DMS153 treated with DMSO at 0.1 percent for 48 hours (cell line): Measurements from ENCODE around the gene GRK3.
"Not testable (repeated sequence)": the region's sequence is repeated elsewhere in the genome, so short reads cannot be mapped to it uniquely, and the experiment has no call there.

Experiments used
- DNase-seq: peaks from one replicate; lab custom pipeline; 2025; ENCODE audit not compliant: unreplicated experiment; lab: John Stamatoyannopoulos, UW

GRK3 gene

GRCh38 chr22:25570486-25570885, 6.0 kb downstream of the GRK3 start:
- DNase-seq: no peak

- DNase-seq: not testable (repeated sequence)
Measured at GRCh38 chr22:25571969-25572707, 7.7 kb downstream of the GRK3 start.

DNA sequence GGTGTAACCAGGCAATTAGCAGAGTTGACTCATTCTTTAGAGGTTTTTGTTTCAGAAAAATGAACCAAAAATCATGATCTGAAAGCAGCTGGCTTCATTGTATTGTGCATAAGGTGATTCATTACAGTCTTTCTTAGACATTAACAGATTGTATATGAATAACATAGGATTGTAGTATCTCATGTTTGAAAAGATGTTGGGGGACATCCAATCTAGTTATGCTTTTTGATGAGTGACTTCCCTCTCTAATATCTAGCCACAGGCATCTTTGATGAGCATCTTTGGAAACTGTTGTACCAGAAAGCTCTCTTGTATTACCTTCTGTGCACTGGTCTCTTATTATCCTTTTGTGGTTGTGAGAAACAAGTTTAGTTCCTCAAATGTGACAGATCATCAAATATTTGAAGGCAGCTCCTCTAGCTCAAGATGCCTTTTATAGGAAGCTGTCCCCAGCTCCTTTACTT, 8.3 kb downstream of the GRK3 start:
- no peak for DNase-seq

GRCh38 chr22:25573841-25574240, 9.4 kb downstream of the GRK3 start:
- no peak for DNase-seq

DNA sequence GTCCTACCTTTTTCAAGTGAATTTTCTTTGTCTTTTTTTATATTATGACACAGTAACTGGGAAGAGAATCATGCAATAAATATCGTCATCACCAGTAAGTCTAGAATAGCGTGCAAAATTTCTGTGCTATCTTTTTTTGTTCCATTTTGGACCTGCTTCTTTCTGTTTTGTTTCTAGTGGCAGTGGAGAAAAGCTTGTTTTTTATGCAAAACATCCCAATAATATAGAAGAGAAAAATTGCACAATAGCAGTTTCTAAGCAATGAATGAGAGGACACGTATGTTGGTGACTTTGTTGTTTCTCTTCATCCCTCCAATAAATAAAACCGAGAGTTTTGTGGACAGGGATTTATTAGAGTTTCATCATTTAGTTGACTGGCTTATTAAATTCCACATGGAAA, 10.3 kb downstream of the GRK3 start:
- no peak for DNase-seq

GRCh38 chr22:25575674-25576392, 11.4 kb downstream of the GRK3 start:
- DNase-seq: not testable (repeated sequence)

DNA sequence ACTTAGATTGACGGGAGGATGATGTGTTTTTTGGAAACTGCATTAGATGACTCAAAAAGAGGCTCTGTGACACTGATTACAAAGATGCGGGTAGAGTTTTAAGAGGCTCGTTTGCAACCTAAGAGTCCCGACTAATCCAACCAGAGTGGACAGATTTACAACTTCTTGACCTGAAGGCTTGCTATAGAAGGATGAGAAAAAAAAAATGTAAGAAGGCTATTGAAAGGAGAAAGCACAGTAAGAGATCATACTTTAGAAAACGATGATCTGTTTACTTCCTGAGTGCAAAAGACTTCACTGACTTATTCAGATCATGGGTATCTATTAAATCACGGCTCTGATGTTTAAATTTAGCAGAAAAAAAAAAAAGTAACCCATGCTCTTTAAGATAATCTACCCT, 17.0 kb downstream of the GRK3 start:
- not testable (repeated sequence) for DNase-seq

DNA sequence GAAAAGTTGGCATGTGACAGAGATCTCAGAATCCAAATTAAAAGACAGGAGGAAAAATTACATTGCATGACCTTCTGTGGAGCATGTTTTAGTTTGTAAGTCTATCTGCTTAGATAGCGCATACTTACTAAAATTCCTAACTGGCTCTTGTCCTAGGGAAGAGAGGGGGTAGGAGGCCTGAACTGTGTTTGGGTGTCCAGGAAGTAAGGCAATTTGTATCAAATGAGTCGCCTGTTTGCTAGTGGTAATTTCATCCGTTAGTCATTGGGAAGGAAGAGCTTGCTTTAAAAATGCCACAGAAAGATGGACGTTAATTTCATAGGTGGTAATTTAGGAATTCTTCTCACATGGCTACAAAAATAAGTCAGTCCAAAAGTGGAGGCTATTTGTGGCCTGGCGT, 18.5 kb downstream of the GRK3 start:
- no peak for DNase-seq

DNA sequence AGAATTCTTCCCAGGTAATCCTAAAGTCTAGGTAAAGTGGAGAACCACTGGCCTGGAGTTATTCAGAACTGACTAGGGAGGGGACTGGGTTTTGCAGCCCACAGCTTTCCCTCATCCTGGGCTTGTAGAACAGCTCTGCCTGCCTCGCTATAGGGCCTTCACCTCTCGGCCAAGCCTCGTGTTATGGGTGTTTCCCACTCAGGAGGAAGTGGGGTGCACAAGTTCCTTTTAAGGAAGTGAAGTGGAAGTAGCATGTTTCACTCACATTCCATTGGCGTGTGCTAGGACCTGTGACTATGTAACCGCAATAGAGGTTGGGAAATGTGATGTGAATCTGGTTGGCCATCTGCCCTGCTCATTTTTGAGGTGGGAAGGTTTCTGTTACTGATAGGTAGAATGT, 20.5 kb downstream of the GRK3 start:
- DNase-seq: not testable (repeated sequence)

DNA sequence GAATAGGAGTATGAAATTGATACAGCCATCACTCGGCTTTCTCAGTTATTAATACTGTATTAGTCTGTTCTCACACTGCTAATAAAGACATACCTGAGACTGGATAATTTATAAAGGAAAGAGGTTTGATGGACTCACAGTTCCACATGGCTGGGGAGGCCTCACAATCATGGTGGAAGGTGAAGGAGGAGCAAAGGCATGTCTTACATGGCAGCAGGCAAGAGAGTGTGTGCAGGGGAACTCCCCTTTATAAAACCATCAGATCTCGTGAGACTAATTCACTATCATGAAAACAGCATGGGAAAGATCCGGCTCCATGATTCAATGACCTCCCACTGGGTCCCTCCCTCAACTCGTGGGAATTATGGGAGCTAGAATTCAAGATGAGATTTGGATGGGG, 25.2 kb downstream of the GRK3 start:
- DNase-seq: not testable (repeated sequence)

GRCh38 chr22:25593323-25593722, 28.8 kb downstream of the GRK3 start:
- not testable (repeated sequence) for DNase-seq

DNA sequence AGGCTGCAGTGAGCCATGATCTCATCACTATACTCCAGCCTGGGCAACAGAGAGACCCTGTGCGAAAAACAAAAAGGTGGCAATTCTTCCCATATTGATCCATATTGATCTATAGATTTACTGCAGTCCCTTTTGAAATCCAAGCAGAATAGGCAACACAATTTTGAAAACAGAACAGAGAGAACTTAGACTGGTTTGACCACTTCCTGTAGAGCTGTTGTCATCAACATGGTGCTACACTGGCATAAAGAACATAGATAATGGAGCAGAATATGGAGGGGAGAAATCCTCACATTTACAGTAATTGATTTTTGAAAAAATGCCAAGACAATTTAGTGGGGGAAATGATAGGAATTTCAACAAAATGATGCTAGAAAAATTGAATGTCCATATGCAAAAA, 34.1 kb downstream of the GRK3 start:
- no peak for DNase-seq

DNA sequence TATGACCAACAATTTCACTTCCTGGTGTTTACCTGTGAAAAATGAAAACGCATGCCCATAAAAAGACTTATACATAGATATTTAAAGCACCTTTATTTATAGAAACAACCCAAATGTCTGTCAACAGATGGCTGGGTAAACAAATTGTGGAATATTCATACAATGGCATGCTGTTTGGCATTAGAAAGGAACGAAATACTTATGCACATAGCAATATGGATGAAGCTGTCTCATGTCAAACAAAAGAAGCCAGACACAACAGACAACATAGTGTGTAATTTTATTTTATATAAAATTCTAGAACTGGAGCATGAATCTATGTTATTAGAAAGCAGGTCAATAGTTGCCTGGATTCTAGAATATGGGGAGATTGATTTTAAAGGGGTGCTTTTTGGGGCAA, 38.0 kb downstream of the GRK3 start:
- no peak for DNase-seq

GRCh38 chr22:25602916-25603315, 38.4 kb downstream of the GRK3 start:
- DNase-seq: no peak

- DNase-seq: not testable (repeated sequence)
Measured at GRCh38 chr22:25605146-25605545, 40.7 kb downstream of the GRK3 start.

DNA sequence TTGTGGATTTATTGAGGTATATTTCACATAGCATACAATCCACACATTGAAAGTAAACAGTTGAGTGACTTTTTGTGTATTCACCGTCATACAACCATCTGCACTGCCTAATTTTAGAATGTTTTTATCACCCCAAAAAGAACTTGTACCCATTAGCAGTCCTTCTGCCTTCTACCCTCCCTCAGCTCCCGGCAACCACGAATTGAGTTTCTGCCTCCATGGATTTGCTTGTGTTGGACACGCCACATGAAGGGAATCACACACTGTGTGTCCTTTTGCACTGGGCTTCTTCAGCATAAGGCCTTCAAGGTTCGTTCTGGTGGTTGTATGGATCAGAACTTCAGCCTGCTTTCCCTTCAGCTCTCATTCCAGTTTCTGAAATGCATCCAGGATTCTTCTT, 41.1 kb downstream of the GRK3 start:
- not testable (repeated sequence) for DNase-seq

DNA sequence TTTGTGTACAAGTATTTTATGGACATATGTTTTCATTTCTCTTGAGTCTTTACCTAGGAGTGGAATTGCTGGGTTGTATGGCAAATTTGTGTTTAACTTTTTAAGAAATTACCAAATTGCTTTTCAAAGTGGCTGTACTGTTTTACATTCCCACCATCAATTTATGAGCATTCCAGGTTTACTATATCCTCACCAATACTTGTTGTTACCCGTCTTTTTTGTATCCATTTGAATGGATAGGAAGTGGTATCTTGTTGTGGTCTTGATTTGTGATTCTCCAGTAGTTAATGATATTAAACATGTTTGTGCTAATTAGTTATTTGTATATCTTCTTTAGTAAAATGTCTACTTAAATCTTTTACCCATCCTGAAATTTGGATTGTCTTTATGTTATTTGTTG, 46.8 kb downstream of the GRK3 start:
- not testable (repeated sequence) for DNase-seq

GRCh38 chr22:25613131-25613530, 48.7 kb downstream of the GRK3 start:
- DNase-seq: not testable (repeated sequence)

GRCh38 chr22:25613558-25613957, 49.1 kb downstream of the GRK3 start:
- not testable (repeated sequence) for DNase-seq

DNA sequence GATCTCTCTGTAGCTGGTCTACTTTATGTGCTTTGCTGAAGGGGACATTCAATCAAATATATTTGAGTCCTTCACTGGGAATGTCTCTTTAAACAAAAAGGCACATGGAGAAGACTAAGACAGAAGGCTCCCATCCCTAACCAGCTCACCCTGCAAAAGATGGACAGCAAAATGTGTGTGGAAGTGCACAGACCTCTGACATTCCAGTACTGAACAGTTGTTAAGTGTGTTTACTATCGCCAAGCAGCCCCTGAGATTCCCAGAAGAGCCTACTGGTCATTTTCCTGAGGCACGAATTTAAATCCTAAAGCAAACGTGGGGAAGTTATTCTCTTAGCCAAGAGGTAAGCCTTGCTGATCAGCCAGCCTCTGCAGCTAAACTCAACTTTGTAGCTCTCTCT, 50.3 kb downstream of the GRK3 start:
- DNase-seq: not testable (repeated sequence)

DNA sequence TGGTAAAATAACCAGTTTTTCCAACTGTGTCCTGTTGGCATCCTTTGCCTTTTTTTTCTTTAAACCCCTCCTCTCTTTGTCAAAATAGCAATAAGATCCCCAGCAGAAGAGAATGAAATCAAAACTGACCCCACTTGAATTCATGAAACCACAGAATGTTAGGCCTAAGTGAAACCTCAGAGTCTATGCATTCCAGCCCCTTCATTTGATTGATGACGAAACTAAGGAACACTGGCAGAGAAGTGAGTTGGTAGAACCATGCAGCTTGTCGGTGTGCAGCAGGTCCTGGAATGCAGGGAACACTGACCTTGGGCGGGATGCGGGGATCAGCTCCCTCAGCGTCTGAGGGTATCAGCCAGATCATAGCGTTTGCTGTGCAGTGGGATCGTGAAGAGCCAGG, 57.5 kb downstream of the GRK3 start:
- no peak for DNase-seq

GRCh38 chr22:25623310-25623734, 58.8 kb downstream of the GRK3 start:
- no peak for DNase-seq
